ENCODE results near the gene GALNT10. TPM values are rescaled to one million over a fixed set of nuclear protein-coding genes. Genes with fewer than 3 reads are reported as not detected.

GALNT10 gene
- total RNA-seq, 2 donors from 2014 or later, result 11.5 to 19.5 TPM

DNA sequence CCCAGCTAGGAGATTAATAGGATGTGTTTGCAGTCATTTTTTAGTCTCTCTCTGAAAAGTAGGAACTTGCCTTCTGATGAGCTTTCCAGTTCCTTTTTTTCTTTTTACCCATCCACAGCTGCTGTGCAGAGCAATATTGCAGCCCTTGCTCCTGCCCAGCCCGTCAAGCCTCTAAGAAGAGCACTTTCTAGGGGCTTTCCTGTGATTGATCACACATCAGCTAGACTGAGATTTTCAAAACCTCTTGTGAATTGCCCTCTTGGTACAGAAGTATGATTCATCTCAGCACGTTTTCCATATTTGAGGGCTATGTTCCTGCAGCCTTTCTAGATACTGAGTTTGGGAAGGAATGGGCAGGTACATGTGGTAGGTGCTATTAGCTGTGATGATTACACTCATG, 93.9 kb downstream of the GALNT10 start:
- no peak for ATAC-seq
- peaks cover 33% of the 10 kb centered on the region for H3K4me1 ChIP-seq
- no peaks in the 10 kb centered on the region for H3K9me3 ChIP-seq

GRCh38 chr5:154285661-154286408, 95.3 kb downstream of the GALNT10 start:
- intact Hi-C loops (cut with DNase I), result no loop called here
- ATAC-seq (no peak), DNase-seq (no peak)
- no peak for TF ChIP-seq POLR2A (IDR thresholded peaks at IDR 0.05)
- TF ChIP-seq, protein P1, sequence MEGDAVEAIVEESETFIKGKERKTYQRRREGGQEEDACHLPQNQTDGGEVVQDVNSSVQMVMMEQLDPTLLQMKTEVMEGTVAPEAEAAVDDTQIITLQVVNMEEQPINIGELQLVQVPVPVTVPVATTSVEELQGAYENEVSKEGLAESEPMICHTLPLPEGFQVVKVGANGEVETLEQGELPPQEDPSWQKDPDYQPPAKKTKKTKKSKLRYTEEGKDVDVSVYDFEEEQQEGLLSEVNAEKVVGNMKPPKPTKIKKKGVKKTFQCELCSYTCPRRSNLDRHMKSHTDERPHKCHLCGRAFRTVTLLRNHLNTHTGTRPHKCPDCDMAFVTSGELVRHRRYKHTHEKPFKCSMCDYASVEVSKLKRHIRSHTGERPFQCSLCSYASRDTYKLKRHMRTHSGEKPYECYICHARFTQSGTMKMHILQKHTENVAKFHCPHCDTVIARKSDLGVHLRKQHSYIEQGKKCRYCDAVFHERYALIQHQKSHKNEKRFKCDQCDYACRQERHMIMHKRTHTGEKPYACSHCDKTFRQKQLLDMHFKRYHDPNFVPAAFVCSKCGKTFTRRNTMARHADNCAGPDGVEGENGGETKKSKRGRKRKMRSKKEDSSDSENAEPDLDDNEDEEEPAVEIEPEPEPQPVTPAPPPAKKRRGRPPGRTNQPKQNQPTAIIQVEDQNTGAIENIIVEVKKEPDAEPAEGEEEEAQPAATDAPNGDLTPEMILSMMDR (IDR thresholded peaks at IDR 0.05), result no peak
- Histone ChIP-seq H3K36me3 (replicated peaks in 1 of 2; ENCODE audit: insufficient read depth in 1 of 2, low read depth in 2 of 2) (no peaks in the 10 kb centered on the region), H3K27me3 (no peaks in the 10 kb centered on the region), H3K4me3 (no peak overlapping the region), H3K27ac (no peak overlapping the region), H3K4me1 (peaks cover 33% of the 10 kb centered on the region), H3K9me3 (no peaks in the 10 kb centered on the region)
- 74% methylated on average over 4 of the region's 4 CpGs for WGBS, 2 donors

More for the DNA sequence above, 93.9 kb downstream of the GALNT10 start:
- TF ChIP-seq POLR2A (IDR thresholded peaks at IDR 0.05), result no peak
- TF ChIP-seq, protein P1 (IDR thresholded peaks at IDR 0.05), result no peak
- no peak overlapping the region for H3K4me3 ChIP-seq
- H3K27ac ChIP-seq, result no peak overlapping the region
- H3K36me3 ChIP-seq (replicated peaks in 1 of 2; ENCODE audit: insufficient read depth in 1 of 2, low read depth in 2 of 2), result no peaks in the 10 kb centered on the region
- WGBS, 2 donors, result 74 to 97% methylated on average over 2 of the region's 2 CpGs
- no peaks in the 10 kb centered on the region for H3K27me3 ChIP-seq
- no peak for DNase-seq
- intact Hi-C loops (cut with DNase I), result no loop called here

DNA sequence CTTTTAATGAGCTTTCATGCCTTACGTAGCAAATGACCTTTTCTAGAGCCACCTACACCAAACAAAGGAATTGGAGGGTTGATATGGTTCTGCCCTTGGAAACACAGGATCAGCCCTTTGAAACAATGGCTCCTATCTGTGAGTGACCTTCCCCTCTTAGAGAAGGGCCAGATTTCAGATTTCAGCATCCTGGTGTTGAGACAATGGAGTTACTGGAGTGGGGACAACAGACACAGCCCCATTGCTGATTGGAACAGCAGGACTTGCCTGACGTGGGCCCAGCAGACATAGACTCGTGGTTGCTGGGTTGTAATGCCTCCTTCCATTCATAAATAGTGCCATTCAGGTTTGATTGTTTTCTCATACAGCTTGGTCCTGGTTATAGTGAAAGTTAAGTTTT, 96.0 kb downstream of the GALNT10 start:
- Histone ChIP-seq H3K36me3 (replicated peaks in 1 of 2; ENCODE audit: insufficient read depth in 1 of 2, low read depth in 2 of 2) (no peaks in the 10 kb centered on the region), H3K27me3 (no peaks in the 10 kb centered on the region), H3K9me3 (no peaks in the 10 kb centered on the region), H3K4me1 (peaks cover 33% of the 10 kb centered on the region), H3K27ac (peak overlapping the region in 2 of 4 donors; percentile 27 to 36), H3K4me3 (no peak overlapping the region)
- ATAC-seq (no peak), DNase-seq (no peak)
- TF ChIP-seq, protein P1 (IDR thresholded peaks at IDR 0.05), result no peak
- no peak for TF ChIP-seq POLR2A (IDR thresholded peaks at IDR 0.05)
- intact Hi-C loops (cut with DNase I), result no loop called here
- 64 to 76% methylated on average over 3 of the region's 3 CpGs for WGBS, 2 donors

GRCh38 chr5:154287136-154287535, 96.6 kb downstream of the GALNT10 start:
- no peaks in the 10 kb centered on the region for H3K36me3 ChIP-seq (replicated peaks in 1 of 2; ENCODE audit: insufficient read depth in 1 of 2, low read depth in 2 of 2)
- intact Hi-C loops (cut with DNase I), result no loop called here
- 47 to 52% methylated on average over 5 of the region's 5 CpGs for WGBS, 2 donors
- ATAC-seq (peak; percentile 65), DNase-seq (peak in 3 of 4 donors; percentile 11 to 54 (median 37))
- no peaks in the 10 kb centered on the region for H3K9me3 ChIP-seq
- TF ChIP-seq, protein P1 (IDR thresholded peaks at IDR 0.05), result no peak
- no peak for TF ChIP-seq POLR2A (IDR thresholded peaks at IDR 0.05)
- peaks cover 33% of the 10 kb centered on the region for H3K4me1 ChIP-seq
- H3K4me3 ChIP-seq, result no peak overlapping the region
- H3K27ac ChIP-seq, result peak overlapping the region in 1 of 4 donors; percentile 48
- no peaks in the 10 kb centered on the region for H3K27me3 ChIP-seq

DNA sequence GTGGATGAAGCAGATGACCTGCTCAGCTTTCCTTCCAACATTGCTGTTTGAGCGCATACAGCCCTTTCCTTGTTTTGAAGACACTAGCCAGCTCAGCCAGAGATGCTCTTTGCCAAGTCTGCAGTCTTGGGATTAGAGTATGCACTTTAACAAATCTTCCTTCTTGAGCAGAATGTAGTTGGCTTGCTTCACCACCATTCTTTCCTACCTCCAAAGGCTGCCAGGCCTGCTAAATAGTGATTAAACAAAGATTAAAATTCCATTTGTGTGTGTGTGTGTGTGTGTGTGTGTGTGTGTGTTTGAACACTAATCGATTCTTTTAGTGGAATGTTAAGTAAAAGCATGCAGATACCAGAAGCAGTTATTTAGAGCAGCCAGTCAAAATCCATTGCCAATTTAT, 97.6 kb downstream of the GALNT10 start:
- peak overlapping the region in 1 of 4 donors; percentile 48 for H3K27ac ChIP-seq
- intact Hi-C loops (cut with DNase I), result no loop called here
- DNase-seq, result peak in 3 of 4 donors; percentile 12 to 41 (median 26)
- no peak for TF ChIP-seq POLR2A (IDR thresholded peaks at IDR 0.05)
- TF ChIP-seq, protein P1 (IDR thresholded peaks at IDR 0.05), result no peak
- no peaks in the 10 kb centered on the region for H3K27me3 ChIP-seq
- peak; percentile 70 for ATAC-seq
- no peaks in the 10 kb centered on the region for H3K9me3 ChIP-seq
- H3K36me3 ChIP-seq (replicated peaks in 1 of 2; ENCODE audit: insufficient read depth in 1 of 2, low read depth in 2 of 2), result no peaks in the 10 kb centered on the region
- H3K4me1 ChIP-seq, result peaks cover 33% of the 10 kb centered on the region
- 13 to 26% methylated on average over 2 of the region's 2 CpGs for whole genome bisulfite sequencing, 2 donors
- no peak overlapping the region for H3K4me3 ChIP-seq

Measured in body of pancreas (tissue), 4 donors.